Measurements from ENCODE around the gene MPC1. TPM values are rescaled to one million over a fixed set of nuclear protein-coding genes. Genes with fewer than 3 reads are reported as not detected.

Gene MPC1
- total RNA-seq: 18.6 and 32.9 TPM in 2 replicates

DNA sequence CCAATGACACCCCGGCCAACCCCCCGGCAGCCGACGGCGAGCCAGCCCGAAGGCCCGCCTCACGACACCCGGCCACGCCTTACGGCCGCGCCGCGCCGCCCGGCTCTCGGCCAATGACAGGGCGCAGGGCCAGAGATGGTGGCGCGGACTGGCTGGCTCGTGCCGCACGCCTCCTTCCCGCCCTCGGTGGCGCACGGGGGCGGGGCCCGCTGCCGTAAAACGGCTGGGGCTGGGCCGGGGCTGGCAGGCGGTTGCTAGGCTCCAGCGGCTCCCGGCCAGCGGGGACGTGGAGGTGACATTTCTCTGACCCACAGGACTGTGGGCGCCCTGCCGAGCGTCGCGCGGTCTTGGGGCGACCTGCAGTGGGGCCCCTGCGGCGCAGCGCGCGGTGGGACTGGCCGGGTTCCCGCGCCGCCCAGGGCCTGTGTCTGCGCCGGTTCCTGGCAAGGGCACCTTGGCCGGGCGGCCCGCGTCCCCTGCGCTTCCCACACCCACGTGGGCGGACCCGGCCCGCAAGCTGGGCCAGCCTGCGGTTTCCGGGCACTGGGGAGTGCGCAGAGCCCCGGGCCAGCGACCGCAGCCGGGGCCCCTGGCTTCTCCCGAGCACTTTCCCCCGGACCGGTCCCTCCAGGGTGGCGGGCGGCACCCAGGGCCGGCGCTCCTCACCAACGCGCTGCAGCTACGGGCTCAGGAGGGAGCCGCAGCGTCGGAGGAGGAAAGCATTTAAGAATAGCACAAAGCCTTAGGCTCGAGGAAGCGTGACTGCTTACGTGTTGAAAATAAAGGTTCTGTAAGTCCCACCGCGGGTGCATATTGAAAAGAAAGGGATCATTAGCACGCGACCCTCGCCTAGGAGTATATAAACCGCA is at the start of gene MPC1:
TSS of gene MPC1 (minus strand) at position 8 of the 869 bp plus-strand sequence. CDS start 64 bp downstream, outside the sequence.

DNA sequence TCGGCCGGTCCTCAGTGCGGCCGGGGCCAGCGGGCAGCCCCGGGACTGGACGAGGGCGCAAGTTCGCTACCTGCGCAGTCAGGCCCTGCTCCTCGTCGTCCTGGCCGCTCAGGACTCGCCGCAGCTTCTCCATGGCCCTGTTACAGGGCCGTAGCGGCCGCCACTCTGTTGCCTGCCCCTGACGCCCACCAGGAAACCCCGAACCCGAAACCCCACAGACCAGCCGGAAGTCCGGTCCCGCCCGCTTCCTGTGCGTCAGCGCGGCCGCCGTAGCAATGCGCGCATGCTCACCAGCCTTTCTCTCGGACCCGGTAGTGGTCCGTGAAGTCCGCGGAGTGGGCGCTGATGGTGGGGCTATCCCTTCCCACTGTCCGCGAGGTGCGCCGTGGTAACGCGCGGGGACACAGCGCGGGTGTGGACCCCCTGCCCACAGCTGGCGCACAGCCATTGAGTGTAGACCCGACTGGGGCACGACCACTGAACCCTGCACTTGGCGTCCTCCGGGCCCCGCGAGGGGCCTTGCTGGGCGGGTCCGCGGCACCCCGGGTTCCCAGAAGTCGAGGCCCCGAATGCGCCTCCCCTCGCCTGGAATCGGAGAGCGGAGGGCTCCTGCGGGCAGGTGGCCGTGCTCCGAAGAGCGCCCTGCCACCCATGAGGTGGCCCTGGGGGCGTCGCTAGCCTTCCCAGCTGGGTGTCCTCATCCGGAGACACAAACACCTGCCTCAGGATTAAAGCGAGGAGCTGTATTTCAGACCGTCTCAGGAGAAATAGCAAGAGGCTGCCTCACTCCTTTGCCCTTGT is 40.2 kb downstream of the MPC1 start, which contains the start of gene SFT2D1:
TSS of gene SFT2D1 (minus strand) at position 197 of the 801 bp plus-strand sequence. CDS start at position 133, 64 bp downstream.

Other genes starting within 250 kb of the MPC1 start
- gene TBXT, start 215.1 kb downstream of the MPC1 start, total RNA-seq: not detected in 2 replicates
- under 0.01 TPM in 1 of 2 replicates, not detected in the other for gene PRR18, start 74.5 kb downstream of the MPC1 start, total RNA-seq
- gene SFT2D1, start 40.4 kb downstream of the MPC1 start, total RNA-seq: 26.6 and 28.7 TPM in 2 replicates
- 0.43 and 0.95 TPM in 2 replicates for gene RAMACL, start 203.7 kb upstream of the MPC1 start, total RNA-seq
- 38.1 and 99.8 TPM in 2 replicates for gene RPS6KA2, start 244.3 kb upstream of the MPC1 start, total RNA-seq